ENCODE data around the gene GRIA2.

The GRIA2 gene

GRCh38 chr4:157280673-157281072 lies 60.1 kb downstream of the GRIA2 start:
- no peak overlapping the region for H3K4me3 ChIP-seq (ENCODE audit: control insufficient read depth, low read depth, low read length)
- DNase-seq (ENCODE audit: low read depth), result no peak
- TF ChIP-seq CTCF (IDR thresholded peaks at IDR 0.05; ENCODE audit: control insufficient read depth, insufficient read depth, low read depth, low read length, missing control alignments), result no peak

- H3K4me3 ChIP-seq (ENCODE audit: control insufficient read depth, low read depth, low read length), result no peak overlapping the region
- TF ChIP-seq CTCF (IDR thresholded peaks at IDR 0.05; ENCODE audit: control insufficient read depth, insufficient read depth, low read depth, low read length, missing control alignments), result no peak
Observed at GRCh38 chr4:157282019-157282418, 61.5 kb downstream of the GRIA2 start.

GRCh38 chr4:157287445-157287844 lies 66.9 kb downstream of the GRIA2 start:
- no peak overlapping the region for H3K4me3 ChIP-seq (ENCODE audit: control insufficient read depth, low read depth, low read length)
- TF ChIP-seq CTCF (IDR thresholded peaks at IDR 0.05; ENCODE audit: control insufficient read depth, insufficient read depth, low read depth, low read length, missing control alignments), result no peak
- no peak for DNase-seq (ENCODE audit: low read depth)

More at GRCh38 chr4:157282019-157282418, 61.5 kb downstream of the GRIA2 start:
- no peak for DNase-seq (ENCODE audit: low read depth)

GRCh38 chr4:157290622-157291021 lies 70.1 kb downstream of the GRIA2 start:
- no peak for TF ChIP-seq CTCF (IDR thresholded peaks at IDR 0.05; ENCODE audit: control insufficient read depth, insufficient read depth, low read depth, low read length, missing control alignments)
- H3K4me3 ChIP-seq (ENCODE audit: control insufficient read depth, low read depth, low read length), result no peak overlapping the region
- DNase-seq (ENCODE audit: low read depth), result no peak

- H3K4me3 ChIP-seq (ENCODE audit: control insufficient read depth, low read depth, low read length), result no peak overlapping the region
- TF ChIP-seq CTCF (IDR thresholded peaks at IDR 0.05; ENCODE audit: control insufficient read depth, insufficient read depth, low read depth, low read length, missing control alignments), result peak; percentile 19
- DNase-seq (ENCODE audit: low read depth), result no peak
Observed at GRCh38 chr4:157291071-157291470, 70.5 kb downstream of the GRIA2 start.

- no peak for TF ChIP-seq CTCF (IDR thresholded peaks at IDR 0.05; ENCODE audit: control insufficient read depth, insufficient read depth, low read depth, low read length, missing control alignments)
- no peak overlapping the region for H3K4me3 ChIP-seq (ENCODE audit: control insufficient read depth, low read depth, low read length)
- no peak for DNase-seq (ENCODE audit: low read depth)
Observed at GRCh38 chr4:157293673-157294072, 73.1 kb downstream of the GRIA2 start.

- H3K4me3 ChIP-seq (ENCODE audit: control insufficient read depth, low read depth, low read length), result no peak overlapping the region
- DNase-seq (ENCODE audit: low read depth), result no peak
- no peak for TF ChIP-seq CTCF (IDR thresholded peaks at IDR 0.05; ENCODE audit: control insufficient read depth, insufficient read depth, low read depth, low read length, missing control alignments)
Observed at GRCh38 chr4:157294575-157294974, 74.0 kb downstream of the GRIA2 start.

Data from AG09309 (cell line).